ENCODE data around the gene GCLC. TPM values are rescaled to one million over a fixed set of nuclear protein-coding genes. Genes with fewer than 3 reads are reported as not detected.

Gene GCLC
- total RNA-seq, 1 donor: 19.5 TPM

- H3K27me3 ChIP-seq (ENCODE audit: insufficient read depth, low read length): no peaks in the 10 kb centered on the region
- H3K4me1 ChIP-seq (ENCODE audit: insufficient read depth, low read length): peaks cover 21% of the 10 kb centered on the region
- no peaks in the 10 kb centered on the region for H3K9me3 ChIP-seq (ENCODE audit: low read depth, low read length)
- no peak overlapping the region for H3K4me3 ChIP-seq (ENCODE audit: low read length)
These were observed 75.7 kb downstream of the GCLC start for GRCh38 chr6:53469163-53469562.

GRCh38 chr6:53466257-53466656 lies 78.6 kb downstream of the GCLC start:
- Histone ChIP-seq H3K27me3 (ENCODE audit: insufficient read depth, low read length) (no peaks in the 10 kb centered on the region), H3K9me3 (ENCODE audit: low read depth, low read length) (no peaks in the 10 kb centered on the region), H3K4me1 (ENCODE audit: insufficient read depth, low read length) (peaks cover 44% of the 10 kb centered on the region), H3K4me3 (ENCODE audit: low read length) (no peak overlapping the region)

GRCh38 chr6:53465732-53466131 lies 79.2 kb downstream of the GCLC start:
- Histone ChIP-seq H3K4me3 (ENCODE audit: low read length) (no peak overlapping the region), H3K4me1 (ENCODE audit: insufficient read depth, low read length) (peaks cover 49% of the 10 kb centered on the region)

GRCh38 chr6:53464927-53465460 lies 79.9 kb downstream of the GCLC start:
- Histone ChIP-seq H3K4me3 (ENCODE audit: low read length) (no peak overlapping the region), H3K9me3 (ENCODE audit: low read depth, low read length) (no peaks in the 10 kb centered on the region), H3K4me1 (ENCODE audit: insufficient read depth, low read length) (peaks cover 55% of the 10 kb centered on the region)

More at GRCh38 chr6:53465732-53466131, 79.2 kb downstream of the GCLC start:
- H3K9me3 ChIP-seq (ENCODE audit: low read depth, low read length): no peaks in the 10 kb centered on the region
- H3K27me3 ChIP-seq (ENCODE audit: insufficient read depth, low read length): no peaks in the 10 kb centered on the region

DNA sequence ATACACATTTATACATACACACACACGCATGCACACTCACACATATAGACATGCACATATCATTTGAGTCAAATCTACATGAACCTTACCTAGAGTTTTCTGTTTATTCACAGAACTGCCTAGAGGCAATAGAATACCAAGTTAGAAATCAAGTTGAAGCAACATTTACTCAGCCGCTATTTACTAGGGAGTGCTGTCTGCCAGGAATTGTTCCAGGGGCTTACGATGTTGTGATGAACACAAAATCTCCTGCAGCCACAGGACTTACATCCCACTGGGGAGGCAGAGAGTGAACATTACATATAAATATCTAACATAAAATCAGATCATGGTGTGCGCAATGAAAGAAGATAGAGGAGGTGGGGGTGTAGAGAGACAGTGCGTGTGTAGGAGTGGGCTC lies 80.4 kb downstream of the GCLC start:
- peaks cover 56% of the 10 kb centered on the region for H3K4me1 ChIP-seq (ENCODE audit: insufficient read depth, low read length)
- H3K27me3 ChIP-seq (ENCODE audit: insufficient read depth, low read length): no peaks in the 10 kb centered on the region
- no peaks in the 10 kb centered on the region for H3K9me3 ChIP-seq (ENCODE audit: low read depth, low read length)
- no peak overlapping the region for H3K4me3 ChIP-seq (ENCODE audit: low read length)

More at GRCh38 chr6:53464927-53465460, 79.9 kb downstream of the GCLC start:
- H3K27me3 ChIP-seq (ENCODE audit: insufficient read depth, low read length): no peaks in the 10 kb centered on the region

DNA sequence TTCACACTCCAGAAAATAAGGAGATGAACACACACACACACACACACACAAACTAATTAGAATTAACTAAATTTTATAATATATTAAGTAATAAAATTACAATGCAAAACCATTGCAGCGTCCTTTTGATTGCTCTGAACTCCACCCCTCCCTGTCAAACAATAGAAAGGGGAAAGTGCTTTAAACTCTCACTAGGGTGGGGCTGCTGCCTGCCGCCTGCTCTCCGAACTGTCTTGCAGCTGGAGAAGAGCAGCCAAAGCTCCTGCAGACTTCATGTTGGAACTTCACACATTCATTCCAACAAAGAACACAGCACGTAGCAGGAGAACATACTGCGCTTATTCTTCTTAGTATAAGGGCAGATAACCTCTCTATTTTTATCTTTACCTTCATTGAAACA lies 83.2 kb downstream of the GCLC start:
- Histone ChIP-seq H3K9me3 (ENCODE audit: low read depth, low read length) (no peaks in the 10 kb centered on the region), H3K27me3 (ENCODE audit: insufficient read depth, low read length) (no peaks in the 10 kb centered on the region), H3K4me3 (ENCODE audit: low read length) (no peak overlapping the region), H3K4me1 (ENCODE audit: insufficient read depth, low read length) (peaks cover 80% of the 10 kb centered on the region)

DNA sequence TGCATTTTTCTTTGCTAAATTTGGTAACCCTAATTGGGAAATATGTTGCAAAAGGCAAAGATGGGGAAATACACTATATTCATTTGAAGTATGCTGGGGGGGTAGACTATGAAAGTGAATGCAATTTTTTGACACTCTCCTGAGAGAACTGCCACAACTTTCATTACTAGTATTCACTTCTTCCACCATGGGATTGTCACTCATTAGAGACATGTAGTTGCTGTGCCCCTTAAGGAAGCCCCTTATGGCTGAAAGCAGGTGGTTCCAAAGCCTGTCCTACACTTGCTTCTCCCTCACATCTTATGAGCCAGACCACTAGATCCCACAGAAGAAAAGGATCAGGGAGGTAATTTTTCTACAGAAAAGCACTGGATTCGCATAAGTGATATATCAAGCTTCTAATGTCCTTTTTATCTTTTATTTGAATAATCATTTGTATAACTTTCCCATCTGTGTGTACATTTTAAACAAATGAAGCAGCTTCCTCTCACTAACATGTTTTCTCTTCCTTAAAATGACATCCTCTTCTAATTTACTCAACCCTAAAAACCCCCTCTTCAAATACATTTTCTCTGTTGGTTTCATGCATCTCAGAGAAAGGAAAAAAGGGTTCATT lies 83.8 kb downstream of the GCLC start:
- peaks cover 77% of the 10 kb centered on the region for H3K4me1 ChIP-seq (ENCODE audit: insufficient read depth, low read length)
- no peaks in the 10 kb centered on the region for H3K27me3 ChIP-seq (ENCODE audit: insufficient read depth, low read length)
- no peak overlapping the region for H3K4me3 ChIP-seq (ENCODE audit: low read length)
- H3K9me3 ChIP-seq (ENCODE audit: low read depth, low read length): no peaks in the 10 kb centered on the region

DNA sequence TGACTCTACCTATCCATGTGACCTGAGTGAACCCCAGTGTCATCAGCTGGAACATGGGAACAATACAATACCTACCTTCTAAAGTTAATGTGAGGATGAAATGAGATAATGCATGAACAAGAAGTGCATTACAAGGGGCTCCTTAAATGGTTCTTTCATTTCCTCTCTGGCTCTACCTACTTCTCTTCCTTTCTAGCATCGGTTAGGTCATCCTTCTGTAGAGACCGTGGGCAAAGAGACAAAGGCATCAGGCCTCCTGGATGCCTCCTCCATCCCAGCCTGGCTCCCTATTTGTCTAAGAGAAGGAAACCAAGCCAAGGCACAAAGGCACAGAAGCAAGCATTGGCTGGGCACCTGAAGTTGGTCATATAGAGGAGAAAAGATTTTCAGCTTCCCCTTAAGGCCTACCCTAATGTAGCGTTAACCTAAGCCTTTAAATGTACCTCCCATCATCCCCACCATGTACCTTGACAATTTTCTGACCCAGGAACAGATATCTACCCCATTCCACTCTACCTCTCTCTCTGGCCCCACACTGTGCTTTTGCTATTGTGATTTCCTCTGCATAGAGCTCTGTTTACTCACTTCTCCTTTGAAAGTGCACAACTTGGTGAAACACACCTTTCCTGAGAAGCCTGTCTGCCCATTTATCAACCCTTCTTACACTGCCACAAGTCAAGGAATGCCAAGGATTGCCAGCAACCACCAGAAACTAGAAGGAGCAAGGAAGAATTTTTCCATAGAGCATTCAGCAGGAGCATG lies 86.6 kb downstream of the GCLC start:
- Histone ChIP-seq H3K9me3 (ENCODE audit: low read depth, low read length) (no peaks in the 10 kb centered on the region), H3K4me1 (ENCODE audit: insufficient read depth, low read length) (peaks cover 54% of the 10 kb centered on the region), H3K4me3 (ENCODE audit: low read length) (no peak overlapping the region), H3K27me3 (ENCODE audit: insufficient read depth, low read length) (no peaks in the 10 kb centered on the region)

- Histone ChIP-seq H3K27me3 (ENCODE audit: insufficient read depth, low read length) (no peaks in the 10 kb centered on the region), H3K4me3 (ENCODE audit: low read length) (no peak overlapping the region), H3K4me1 (ENCODE audit: insufficient read depth, low read length) (peaks cover 39% of the 10 kb centered on the region), H3K9me3 (ENCODE audit: low read depth, low read length) (no peaks in the 10 kb centered on the region)
These were observed 88.1 kb downstream of the GCLC start for GRCh38 chr6:53456809-53457208.

DNA sequence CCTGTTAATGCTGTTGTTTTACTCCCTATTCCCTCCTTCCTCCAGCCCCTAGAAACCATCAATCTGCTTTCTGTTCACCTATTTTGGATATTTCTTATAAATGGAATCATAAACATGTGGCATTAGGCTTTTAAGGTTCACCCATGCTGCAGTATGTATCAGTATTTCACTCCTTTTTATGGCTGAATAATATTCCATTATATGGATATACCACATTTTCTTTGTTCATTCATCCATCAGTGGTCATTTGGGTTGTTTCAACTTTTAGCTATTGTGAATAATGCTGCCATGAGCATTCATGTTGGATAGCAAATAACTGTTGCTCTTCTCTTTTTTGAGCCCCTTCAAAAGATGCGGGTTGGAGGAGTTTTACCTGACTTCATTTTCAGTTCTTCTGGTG lies 89.2 kb downstream of the GCLC start:
- H3K4me1 ChIP-seq (ENCODE audit: insufficient read depth, low read length): peaks cover 31% of the 10 kb centered on the region
- no peaks in the 10 kb centered on the region for H3K9me3 ChIP-seq (ENCODE audit: low read depth, low read length)
- no peak overlapping the region for H3K4me3 ChIP-seq (ENCODE audit: low read length)
- no peaks in the 10 kb centered on the region for H3K27me3 ChIP-seq (ENCODE audit: insufficient read depth, low read length)

- H3K27me3 ChIP-seq (ENCODE audit: insufficient read depth, low read length): no peaks in the 10 kb centered on the region
- no peaks in the 10 kb centered on the region for H3K9me3 ChIP-seq (ENCODE audit: low read depth, low read length)
These were observed 93.7 kb downstream of the GCLC start for GRCh38 chr6:53451165-53451564.

DNA sequence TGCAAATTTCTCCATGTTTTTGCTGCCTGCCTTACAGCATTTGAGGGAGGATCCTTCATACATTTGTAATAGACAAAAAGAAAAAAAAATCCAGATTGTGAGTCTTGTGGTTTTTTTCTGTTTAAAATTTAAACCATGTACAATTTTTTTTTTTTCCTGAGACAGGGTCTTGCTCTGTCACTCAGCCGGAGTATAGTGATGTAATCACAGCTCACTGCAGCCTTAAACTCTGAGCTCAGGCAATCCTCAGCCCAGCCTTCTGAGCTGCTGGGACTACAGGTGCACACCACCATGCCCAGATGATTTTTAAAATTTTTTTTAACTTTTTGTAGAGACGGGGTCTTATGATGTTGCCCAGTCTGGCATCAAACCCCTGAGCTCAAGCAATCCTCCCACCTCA lies 97.0 kb downstream of the GCLC start:
- peaks cover 27% of the 10 kb centered on the region for H3K4me1 ChIP-seq (ENCODE audit: insufficient read depth, low read length)
- H3K27me3 ChIP-seq (ENCODE audit: insufficient read depth, low read length): no peaks in the 10 kb centered on the region
- H3K4me3 ChIP-seq (ENCODE audit: low read length): no peak overlapping the region
- H3K9me3 ChIP-seq (ENCODE audit: low read depth, low read length): no peaks in the 10 kb centered on the region

More at GRCh38 chr6:53451165-53451564, 93.7 kb downstream of the GCLC start:
- Histone ChIP-seq H3K4me1 (ENCODE audit: insufficient read depth, low read length) (peaks cover 20% of the 10 kb centered on the region), H3K4me3 (ENCODE audit: low read length) (no peak overlapping the region)

Other genes starting within 250 kb of the GCLC start
- 94.8 TPM for gene ELOVL5, start 196.2 kb downstream of the GCLC start, total RNA-seq
- gene KLHL31, start 120.7 kb upstream of the GCLC start, total RNA-seq: 0.10 TPM
- 0.73 TPM for gene LRRC1, start 249.9 kb upstream of the GCLC start, total RNA-seq